ENCODE results near the gene RACK1. TPM values are rescaled to one million over a fixed set of nuclear protein-coding genes. Genes with fewer than 3 reads are reported as not detected.

The RACK1 gene
- total and polyA plus RNA-seq, 2 of the 13 experiments (the other 11 are each of a cell fraction or from before 2014, with no cell fraction given), result 2,514 to 6,141 TPM

GRCh38 chr5:181223058-181223728 lies 20.5 kb downstream of the RACK1 start, which contains the start of gene TRIM41 (continued):
- 0 out of 2 replicates have a peak, but pooled peaks have one; percentile 63 for TF ChIP-seq ZNF773 (CRISPR knock-in tag; IDR thresholded peaks at IDR 0.05; ENCODE audit: borderline replicate concordance)
- no peak for TF ChIP-seq BATF2 (CRISPR knock-in tag; IDR thresholded peaks at IDR 0.05)
- no peak for TF ChIP-seq NFIC (IDR thresholded peaks at IDR 0.05; ENCODE audit: low read length)
- peak; percentile 61 for TF ChIP-seq ZBTB40 (IDR thresholded peaks at IDR 0.05)
- TF ChIP-seq ZBTB40 (CRISPR knock-in tag; IDR thresholded peaks at IDR 0.05), result peak; percentile 56; the same call in 1 of the 2 replicates
- peak; percentile 68 for TF ChIP-seq JUND (CRISPR knock-in tag; IDR thresholded peaks at IDR 0.05)
- TF ChIP-seq ZNF337 (CRISPR knock-in tag; IDR thresholded peaks at IDR 0.05; ENCODE audit: borderline replicate concordance, low read depth), result no peak
- TF ChIP-seq, protein P1, sequence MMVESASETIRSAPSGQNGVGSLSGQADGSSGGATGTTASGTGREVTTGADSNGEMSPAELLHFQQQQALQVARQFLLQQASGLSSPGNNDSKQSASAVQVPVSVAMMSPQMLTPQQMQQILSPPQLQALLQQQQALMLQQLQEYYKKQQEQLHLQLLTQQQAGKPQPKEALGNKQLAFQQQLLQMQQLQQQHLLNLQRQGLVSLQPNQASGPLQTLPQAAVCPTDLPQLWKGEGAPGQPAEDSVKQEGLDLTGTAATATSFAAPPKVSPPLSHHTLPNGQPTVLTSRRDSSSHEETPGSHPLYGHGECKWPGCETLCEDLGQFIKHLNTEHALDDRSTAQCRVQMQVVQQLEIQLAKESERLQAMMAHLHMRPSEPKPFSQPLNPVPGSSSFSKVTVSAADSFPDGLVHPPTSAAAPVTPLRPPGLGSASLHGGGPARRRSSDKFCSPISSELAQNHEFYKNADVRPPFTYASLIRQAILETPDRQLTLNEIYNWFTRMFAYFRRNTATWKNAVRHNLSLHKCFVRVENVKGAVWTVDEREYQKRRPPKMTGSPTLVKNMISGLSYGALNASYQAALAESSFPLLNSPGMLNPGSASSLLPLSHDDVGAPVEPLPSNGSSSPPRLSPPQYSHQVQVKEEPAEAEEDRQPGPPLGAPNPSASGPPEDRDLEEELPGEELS (CRISPR knock-in tag; IDR thresholded peaks at IDR 0.05), result peak; percentile 46; the same call in 1 of the 2 replicates
- TF ChIP-seq DRAP1 (CRISPR knock-in tag; IDR thresholded peaks at IDR 0.05), result peak; percentile 57
- peak; percentile 61; the same call in 1 of the 2 replicates for TF ChIP-seq CBX5 (CRISPR knock-in tag; IDR thresholded peaks at IDR 0.05; ENCODE audit: borderline replicate concordance)
- TF ChIP-seq LCORL (IDR thresholded peaks at IDR 0.05), result no peak
- TF ChIP-seq LCORL (CRISPR knock-in tag; IDR thresholded peaks at IDR 0.05), result peak; percentile 64; the same call in 1 of the 2 replicates
- TF ChIP-seq KLF15 (CRISPR knock-in tag; IDR thresholded peaks at IDR 0.05; ENCODE audit: borderline replicate concordance), result peak; percentile 8; the same call in 1 of the 2 replicates
- no peak for TF ChIP-seq NFE2 (CRISPR knock-in tag; IDR thresholded peaks at IDR 0.05)
- peak; percentile 55 for TF ChIP-seq SKI (IDR thresholded peaks at IDR 0.05; ENCODE audit: partially characterized antibody)
- peak; percentile 92 for TF ChIP-seq ZNF350 (CRISPR knock-in tag; IDR thresholded peaks at IDR 0.05; ENCODE audit: borderline replicate concordance, low read depth)
- TF ChIP-seq NONO (IDR thresholded peaks at IDR 0.05), result no peak
- TF ChIP-seq NONO (CRISPR knock-in tag; conservative IDR thresholded peaks at IDR 0.05), result peak; percentile 83

Measured in HepG2 (cell line).